ENCODE measurements around the gene LYRM4. TPM values are rescaled to one million over a fixed set of nuclear protein-coding genes. Genes with fewer than 3 reads are reported as not detected.

Gene LYRM4
- total RNA-seq, 2 experiments from 2014 or later = 21.2 to 22.7 TPM

- Mint-ChIP-seq H3K4me3 (no peak overlapping the region), H3K4me1 (peaks cover 84% of the 10 kb centered on the region), H3K27ac (peak overlapping the region; percentile 63), H3K27me3 (no peaks in the 10 kb centered on the region), H3K9me3 (no peaks in the 10 kb centered on the region), H3K36me3 (ENCODE audit: low read depth) (peaks cover 24% of the 10 kb centered on the region)
- POLR2A ChIA-PET = interaction anchor here (0.7 to 5.5 kb wide), 4 partner anchors 8 to 25 kb away, joined by 4 to 62 read pairs (median 13); partner anchors contain the start of genes FARS2 and LYRM4
- CTCF ChIA-PET = interaction anchor here (0.7 kb wide), 1 partner anchor 38 kb away, joined by 3 read pairs; no protein-coding TSS in a partner anchor
- DNase-seq = no peak
Observed at GRCh38 chr6:5278047-5278446, 17.3 kb upstream of the LYRM4 start.

- Mint-ChIP-seq H3K4me1 (peaks cover 86% of the 10 kb centered on the region), H3K27ac (no peak overlapping the region), H3K9me3 (no peaks in the 10 kb centered on the region), H3K36me3 (ENCODE audit: low read depth) (peaks cover 27% of the 10 kb centered on the region), H3K4me3 (no peak overlapping the region), H3K27me3 (no peaks in the 10 kb centered on the region)
- no peak for DNase-seq
- CTCF ChIA-PET = interaction anchor here (0.7 to 3.8 kb wide), 3 partner anchors 14 to 37 kb away, joined by 3 to 19 read pairs (median 4); no protein-coding TSS in a partner anchor
- POLR2A ChIA-PET = interaction anchor here (3.2 to 5.5 kb wide), 2 partner anchors 7 to 16 kb away, joined by 10 to 62 read pairs; partner anchors contain the start of genes FARS2 and LYRM4
Observed at GRCh38 chr6:5277589-5277988, 16.8 kb upstream of the LYRM4 start.

- H3K27ac Mint-ChIP-seq = peak overlapping the region; percentile 16
- H3K27me3 Mint-ChIP-seq = no peaks in the 10 kb centered on the region
- no peak overlapping the region for H3K4me3 Mint-ChIP-seq
- ChIA-PET POLR2A (interaction anchor here (0.6 to 5.5 kb wide), 3 partner anchors 15 to 102 kb away, joined by 3 to 62 read pairs (median 8); partner anchors contain the start of genes FARS2 and LYRM4), CTCF (interaction anchor here (0.6 to 3.8 kb wide), 4 partner anchors 12 to 26 kb away, joined by 3 to 19 read pairs (median 4); no protein-coding TSS in a partner anchor)
- H3K9me3 Mint-ChIP-seq = no peaks in the 10 kb centered on the region
- no peak for DNase-seq
- peaks cover 26% of the 10 kb centered on the region for H3K36me3 Mint-ChIP-seq (ENCODE audit: low read depth)
- peaks cover 81% of the 10 kb centered on the region for H3K4me1 Mint-ChIP-seq
Observed at GRCh38 chr6:5276581-5276980, 15.8 kb upstream of the LYRM4 start.

DNA sequence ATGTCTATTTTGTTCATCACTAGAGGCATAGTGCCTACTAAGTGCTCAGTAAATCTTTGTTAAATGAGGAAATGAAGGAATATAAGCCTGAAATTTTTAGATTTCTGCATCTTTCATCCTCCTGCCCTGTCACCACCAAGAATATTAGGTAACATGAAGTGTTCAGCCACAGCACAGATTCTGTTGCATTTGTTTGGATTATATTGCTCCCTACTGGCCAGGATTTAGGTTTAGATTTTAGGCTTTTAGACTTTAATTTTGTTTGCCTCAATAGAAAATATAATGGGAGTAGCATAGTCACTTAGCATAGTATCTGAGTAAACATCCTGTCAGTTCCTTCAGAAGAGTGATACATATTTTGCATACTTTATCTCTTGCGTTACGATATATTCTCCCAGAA is 14.7 kb upstream of the LYRM4 start:
- Mint-ChIP-seq H3K9me3 (no peaks in the 10 kb centered on the region), H3K27ac (peak overlapping the region; percentile 76), H3K27me3 (no peaks in the 10 kb centered on the region), H3K4me3 (no peak overlapping the region), H3K36me3 (ENCODE audit: low read depth) (peaks cover 26% of the 10 kb centered on the region), H3K4me1 (peaks cover 80% of the 10 kb centered on the region)
- POLR2A ChIA-PET = interaction anchor here (2.1 to 2.9 kb wide), 3 partner anchors 13 to 27 kb away, joined by 6 to 21 read pairs (median 8); partner anchors contain the start of genes FARS2 and LYRM4
- CTCF ChIA-PET = interaction anchor here (1.0 to 3.8 kb wide), 3 partner anchors 11 to 27 kb away, joined by 3 to 19 read pairs (median 4); no protein-coding TSS in a partner anchor
- DNase-seq = no peak

DNA sequence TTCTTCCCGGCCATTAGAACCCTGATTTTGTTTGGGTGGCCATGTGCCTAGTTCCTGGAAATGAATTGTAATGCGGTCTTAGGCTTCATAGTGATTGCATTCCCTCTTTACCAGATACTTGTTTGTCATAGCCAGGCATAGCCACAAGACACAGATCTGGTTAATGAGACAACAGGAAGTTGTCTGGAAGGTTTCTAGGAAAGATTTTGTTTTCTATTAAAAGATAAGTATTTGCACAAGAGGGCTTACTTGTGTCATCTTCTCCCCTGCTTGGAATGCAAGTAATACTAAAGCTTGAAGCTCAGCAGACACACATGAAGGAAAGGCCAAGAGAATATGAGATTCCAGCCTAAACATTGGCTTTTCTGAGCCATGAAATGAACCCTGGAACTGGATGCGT is 13.5 kb upstream of the LYRM4 start:
- Mint-ChIP-seq H3K27me3 (no peaks in the 10 kb centered on the region), H3K36me3 (ENCODE audit: low read depth) (peaks cover 25% of the 10 kb centered on the region), H3K4me1 (peaks cover 77% of the 10 kb centered on the region), H3K27ac (peak overlapping the region; percentile 76), H3K4me3 (no peak overlapping the region), H3K9me3 (no peaks in the 10 kb centered on the region)
- ChIA-PET POLR2A (interaction anchor here (2.1 to 2.9 kb wide), 3 partner anchors 12 to 29 kb away, joined by 6 to 21 read pairs (median 8); partner anchors contain the start of genes FARS2 and LYRM4), CTCF (interaction anchor here (1.4 to 3.8 kb wide), 2 partner anchors 29 to 131 kb away, joined by 6 to 19 read pairs; no protein-coding TSS in a partner anchor)
- DNase-seq = no peak

DNA sequence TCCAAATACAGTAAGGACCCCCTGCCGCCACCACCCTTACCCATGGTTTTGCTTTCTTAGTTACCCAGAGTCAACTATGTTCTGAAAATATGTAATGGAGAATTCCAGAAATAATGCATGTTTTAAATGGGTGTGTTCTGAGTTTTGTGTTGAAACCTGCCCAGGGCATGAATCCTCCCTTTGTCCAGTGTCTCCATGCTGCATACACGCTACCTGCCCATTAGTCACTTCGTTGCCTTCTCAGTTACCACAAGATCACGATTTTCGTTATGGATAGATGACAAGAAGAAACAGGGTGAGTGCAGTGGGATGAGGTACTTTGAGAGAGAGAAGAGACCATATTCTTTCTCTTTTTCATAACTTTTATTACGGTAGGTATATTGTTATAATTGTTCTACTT is 11.2 kb upstream of the LYRM4 start:
- Mint-ChIP-seq H3K9me3 (peaks cover 4% of the 10 kb centered on the region), H3K27me3 (no peaks in the 10 kb centered on the region), H3K4me3 (no peak overlapping the region), H3K36me3 (ENCODE audit: low read depth) (peaks cover 36% of the 10 kb centered on the region), H3K4me1 (peaks cover 73% of the 10 kb centered on the region), H3K27ac (no peak overlapping the region)
- POLR2A ChIA-PET = interaction anchor here (1.1 to 3.7 kb wide), 2 partner anchors 11 to 52 kb away, joined by 3 to 25 read pairs; partner anchors contain the start of genes FARS2 and LYRM4
- DNase-seq = no peak
- CTCF ChIA-PET = interaction anchor here (3.2 kb wide), 1 partner anchor 31 kb away, joined by 11 read pairs; no protein-coding TSS in a partner anchor

- CTCF ChIA-PET = interaction anchor here (1.2 to 3.2 kb wide), 5 partner anchors 9 to 126 kb away, joined by 3 to 11 read pairs (median 4); partner anchors contain the start of gene FARS2
- Mint-ChIP-seq H3K4me3 (no peak overlapping the region), H3K27ac (peak overlapping the region; percentile 30), H3K4me1 (peaks cover 69% of the 10 kb centered on the region), H3K27me3 (no peaks in the 10 kb centered on the region), H3K36me3 (ENCODE audit: low read depth) (peaks cover 39% of the 10 kb centered on the region), H3K9me3 (peaks cover 4% of the 10 kb centered on the region)
- POLR2A ChIA-PET = interaction anchor here (1.6 to 3.7 kb wide), 2 partner anchors 9 kb away, joined by 10 to 25 read pairs; partner anchors contain the start of genes FARS2 and LYRM4
- DNase-seq = no peak
Observed at GRCh38 chr6:5270093-5270680, 9.4 kb upstream of the LYRM4 start.

DNA sequence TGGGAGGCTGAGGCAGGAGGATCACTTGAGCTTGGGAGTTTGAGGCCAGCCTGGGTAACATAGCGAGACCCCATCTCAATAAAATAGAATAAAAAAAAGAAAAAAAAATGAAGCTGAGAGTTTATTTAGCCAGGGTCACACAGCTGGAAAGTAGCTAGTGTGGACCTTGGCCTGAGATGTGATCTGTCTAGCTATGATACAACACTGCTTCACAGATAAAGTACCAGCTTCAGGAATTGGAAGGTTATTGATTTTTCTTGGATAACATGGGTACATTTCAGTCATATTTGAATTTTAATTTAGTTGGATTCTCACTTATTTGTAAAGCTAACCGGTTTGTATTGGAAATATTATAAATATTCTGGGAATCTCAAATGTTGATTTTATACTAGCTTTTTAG is 5.7 kb upstream of the LYRM4 start:
- peak overlapping the region; percentile 48 for H3K4me3 Mint-ChIP-seq
- CTCF ChIA-PET = interaction anchor here (0.8 to 2.2 kb wide), 7 partner anchors 8 to 135 kb away, joined by 3 to 8 read pairs (median 4); no protein-coding TSS in a partner anchor
- POLR2A ChIA-PET = interaction anchor here (0.8 to 3.2 kb wide), 4 partner anchors 13 to 92 kb away, joined by 3 to 16 read pairs (median 8); no protein-coding TSS in a partner anchor
- DNase-seq = no peak
- peak overlapping the region; percentile 53 for H3K27ac Mint-ChIP-seq
- H3K27me3 Mint-ChIP-seq = no peaks in the 10 kb centered on the region
- H3K4me1 Mint-ChIP-seq = peaks cover 58% of the 10 kb centered on the region
- peaks cover 27% of the 10 kb centered on the region for H3K36me3 Mint-ChIP-seq (ENCODE audit: low read depth)
- peaks cover 4% of the 10 kb centered on the region for H3K9me3 Mint-ChIP-seq

GRCh38 chr6:5261545-5262109 is 877 bp upstream of the LYRM4 start:
- peak overlapping the region; percentile 96 for H3K27ac Mint-ChIP-seq
- POLR2A ChIA-PET = interaction anchor here (0.9 to 5.5 kb wide), 8 partner anchors 10 to 118 kb away, joined by 3 to 62 read pairs (median 23); no protein-coding TSS in a partner anchor
- H3K4me1 Mint-ChIP-seq = peaks cover 64% of the 10 kb centered on the region
- no peaks in the 10 kb centered on the region for H3K27me3 Mint-ChIP-seq
- peaks cover 12% of the 10 kb centered on the region for H3K36me3 Mint-ChIP-seq (ENCODE audit: low read depth)
- no peaks in the 10 kb centered on the region for H3K9me3 Mint-ChIP-seq
- peak overlapping the region; percentile 99 for H3K4me3 Mint-ChIP-seq
- DNase-seq = no peak
- CTCF ChIA-PET = interaction anchor here (0.6 to 2.1 kb wide), 5 partner anchors 9 to 118 kb away, joined by 3 to 15 read pairs (median 4); no protein-coding TSS in a partner anchor

DNA sequence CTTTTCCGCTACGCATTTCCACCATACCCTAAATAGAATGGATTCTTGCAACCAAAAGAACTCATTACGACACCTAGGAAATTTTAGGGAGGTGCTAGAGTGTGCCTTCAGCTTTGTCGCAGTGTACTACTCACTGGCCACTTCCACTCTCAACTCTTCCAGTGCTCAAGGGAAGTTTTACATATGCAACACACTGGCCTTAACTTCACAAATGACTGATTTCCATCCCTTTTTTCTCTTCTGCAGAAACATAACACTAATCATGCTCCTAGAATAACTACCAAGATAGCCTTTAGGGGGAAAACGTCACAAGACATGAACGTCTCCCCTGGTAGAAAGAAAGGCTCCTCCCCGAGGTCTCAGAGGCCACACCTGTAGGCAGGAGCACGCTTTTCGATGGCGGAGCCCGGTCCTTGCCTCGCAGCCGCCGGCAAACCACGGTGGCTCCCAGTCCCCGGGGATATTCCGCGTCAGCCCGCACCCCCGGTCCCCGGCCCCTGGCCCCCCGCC is 584 bp downstream of the LYRM4 start:
- ChIA-PET POLR2A (interaction anchor here (0.7 to 5.5 kb wide), 10 partner anchors 11 to 259 kb away, joined by 3 to 62 read pairs (median 13); no protein-coding TSS in a partner anchor), CTCF (interaction anchor here (1.1 to 2.1 kb wide), 3 partner anchors 43 to 116 kb away, joined by 4 to 15 read pairs (median 10); no protein-coding TSS in a partner anchor)
- no peaks in the 10 kb centered on the region for H3K27me3 Mint-ChIP-seq
- DNase-seq = peak; percentile 75
- peaks cover 53% of the 10 kb centered on the region for H3K4me1 Mint-ChIP-seq
- peak overlapping the region; percentile 99 for H3K4me3 Mint-ChIP-seq
- H3K9me3 Mint-ChIP-seq = no peaks in the 10 kb centered on the region
- peak overlapping the region; percentile 96 for H3K27ac Mint-ChIP-seq
- H3K36me3 Mint-ChIP-seq (ENCODE audit: low read depth) = peaks cover 7% of the 10 kb centered on the region

GRCh38 chr6:5259428-5259827 is 1.3 kb downstream of the LYRM4 start:
- ChIA-PET POLR2A (interaction anchor here (1.0 to 5.5 kb wide), 5 partner anchors 12 to 116 kb away, joined by 3 to 62 read pairs (median 28); no protein-coding TSS in a partner anchor), CTCF (interaction anchor here (1.1 to 2.0 kb wide), 2 partner anchors 85 to 116 kb away, joined by 4 to 10 read pairs; no protein-coding TSS in a partner anchor)
- peak overlapping the region; percentile 96 for H3K27ac Mint-ChIP-seq
- peak overlapping the region; percentile 99 for H3K4me3 Mint-ChIP-seq
- peaks cover 48% of the 10 kb centered on the region for H3K4me1 Mint-ChIP-seq
- peaks cover 14% of the 10 kb centered on the region for H3K36me3 Mint-ChIP-seq (ENCODE audit: low read depth)
- H3K9me3 Mint-ChIP-seq = no peaks in the 10 kb centered on the region
- no peaks in the 10 kb centered on the region for H3K27me3 Mint-ChIP-seq
- no peak for DNase-seq

- H3K9me3 Mint-ChIP-seq = no peaks in the 10 kb centered on the region
Observed at GRCh38 chr6:5257400-5257799, 3.4 kb downstream of the LYRM4 start.

More at GRCh38 chr6:5257400-5257799, 3.4 kb downstream of the LYRM4 start:
- Mint-ChIP-seq H3K27ac (peak overlapping the region; percentile 53), H3K27me3 (no peaks in the 10 kb centered on the region), H3K4me3 (no peak overlapping the region), H3K4me1 (peaks cover 38% of the 10 kb centered on the region), H3K36me3 (ENCODE audit: low read depth) (peaks cover 18% of the 10 kb centered on the region)
- ChIA-PET CTCF (interaction anchor here (0.8 to 3.4 kb wide), 4 partner anchors 9 to 114 kb away, joined by 3 to 15 read pairs (median 9); no protein-coding TSS in a partner anchor), POLR2A (interaction anchor here (0.7 to 5.5 kb wide), 2 partner anchors 38 to 45 kb away, joined by 3 to 50 read pairs; no protein-coding TSS in a partner anchor)
- DNase-seq = no peak

Data from activated CD4-positive, alpha-beta memory T cell treated with anti-CD3 and anti-CD28 coated beads, Interleukin-2, amount 10 ng/mL, durations not matched to agents 7 days and 5 days (primary cell).